ENCODE results near the gene TMEM178B. TPM values are rescaled to one million over a fixed set of nuclear protein-coding genes. Genes with fewer than 3 reads are reported as not detected.

The TMEM178B gene
- polyA plus RNA-seq, 1 donor (not counting 4 experiments of a cell fraction or from before 2014, with no cell fraction given): not detected

DNA sequence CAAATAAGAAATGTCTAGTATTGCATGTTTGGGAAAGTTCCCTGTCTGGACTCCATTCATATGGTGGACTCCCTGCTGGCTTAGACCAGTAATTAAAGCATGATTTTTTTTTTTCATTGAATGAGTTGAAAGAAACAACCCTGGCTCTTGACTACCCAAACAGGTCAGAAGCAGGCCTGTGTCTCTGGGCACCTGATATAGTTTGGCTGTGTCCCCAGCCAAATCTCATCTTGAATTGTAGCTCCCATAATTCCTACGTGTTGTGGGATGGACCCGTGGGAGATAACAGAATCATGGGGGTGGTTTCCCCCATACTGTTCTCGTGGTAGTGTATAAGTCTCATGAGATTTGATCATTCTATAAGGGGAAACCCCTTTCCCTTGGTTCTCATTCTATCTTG is 206.2 kb downstream of the TMEM178B start:
- H3K4me2 ChIP-seq (ENCODE audit: control insufficient read depth, extremely low read depth, insufficient read depth, low read depth, low read length): no peak overlapping the region
- no peak overlapping the region for H2AFZ ChIP-seq (ENCODE audit: control insufficient read depth, low read length)
- no peaks in the 10 kb centered on the region for H4K20me1 ChIP-seq (ENCODE audit: control insufficient read depth, extremely low read depth, insufficient read depth, low read length)
- no peak for FAIRE-seq
- no peaks in the 10 kb centered on the region for H3K4me1 ChIP-seq (ENCODE audit: control insufficient read depth, extremely low read depth, insufficient read depth, low read length)
- H3K9ac ChIP-seq (ENCODE audit: control insufficient read depth, extremely low read depth, insufficient read depth, low read length): no peak overlapping the region
- H3K27ac ChIP-seq (ENCODE audit: control insufficient read depth, insufficient read depth, low read length): no peak overlapping the region
- H3K79me2 ChIP-seq (ENCODE audit: control insufficient read depth, insufficient read depth, low read length): no peaks in the 10 kb centered on the region
- no peak overlapping the region for H3K4me3 ChIP-seq (ENCODE audit: control insufficient read depth in 2 of 3, extremely low read depth in 1 of 3, insufficient read depth in 2 of 3, low read depth in 1 of 3, low read length in 3 of 3)
- TF ChIP-seq, protein P1, sequence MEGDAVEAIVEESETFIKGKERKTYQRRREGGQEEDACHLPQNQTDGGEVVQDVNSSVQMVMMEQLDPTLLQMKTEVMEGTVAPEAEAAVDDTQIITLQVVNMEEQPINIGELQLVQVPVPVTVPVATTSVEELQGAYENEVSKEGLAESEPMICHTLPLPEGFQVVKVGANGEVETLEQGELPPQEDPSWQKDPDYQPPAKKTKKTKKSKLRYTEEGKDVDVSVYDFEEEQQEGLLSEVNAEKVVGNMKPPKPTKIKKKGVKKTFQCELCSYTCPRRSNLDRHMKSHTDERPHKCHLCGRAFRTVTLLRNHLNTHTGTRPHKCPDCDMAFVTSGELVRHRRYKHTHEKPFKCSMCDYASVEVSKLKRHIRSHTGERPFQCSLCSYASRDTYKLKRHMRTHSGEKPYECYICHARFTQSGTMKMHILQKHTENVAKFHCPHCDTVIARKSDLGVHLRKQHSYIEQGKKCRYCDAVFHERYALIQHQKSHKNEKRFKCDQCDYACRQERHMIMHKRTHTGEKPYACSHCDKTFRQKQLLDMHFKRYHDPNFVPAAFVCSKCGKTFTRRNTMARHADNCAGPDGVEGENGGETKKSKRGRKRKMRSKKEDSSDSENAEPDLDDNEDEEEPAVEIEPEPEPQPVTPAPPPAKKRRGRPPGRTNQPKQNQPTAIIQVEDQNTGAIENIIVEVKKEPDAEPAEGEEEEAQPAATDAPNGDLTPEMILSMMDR (optimal IDR thresholded peaks at IDR 0.05 in 1 of 3, IDR thresholded peaks at IDR 0.05 in 1 of 3, conservative IDR thresholded peaks at IDR 0.05 in 1 of 3; ENCODE audit: extremely low read depth in 1 of 3, insufficient read depth in 2 of 3, low read length in 3 of 3): no peak
- TF ChIP-seq EZH2 (IDR thresholded peaks at IDR 0.05; ENCODE audit: low read length): no peak
- no peaks in the 10 kb centered on the region for H3K36me3 ChIP-seq (ENCODE audit: control insufficient read depth in 2 of 2, extremely low read depth in 1 of 2, insufficient read depth in 2 of 2, low read length in 2 of 2)
- H3K9me3 ChIP-seq (ENCODE audit: control insufficient read depth, low read depth, low read length): no peaks in the 10 kb centered on the region
- no peaks in the 10 kb centered on the region for H3K9me1 ChIP-seq (ENCODE audit: control insufficient read depth, extremely low read depth, insufficient read depth, low read length)
- H3K27me3 ChIP-seq (ENCODE audit: control insufficient read depth, extremely low read depth, insufficient read depth, low read length): no peaks in the 10 kb centered on the region
- no peak for DNase-seq (ENCODE audit: low read depth, low spot score)
- dilution Hi-C loops (cut with MboI; ENCODE audit: extremely low pct_ligation_motif_present, low sequenced_read_pairs): no loop called here

GRCh38 chr7:141281311-141281710 is 207.4 kb downstream of the TMEM178B start:
- Histone ChIP-seq H3K9ac (ENCODE audit: control insufficient read depth, extremely low read depth, insufficient read depth, low read length) (no peak overlapping the region), H3K79me2 (ENCODE audit: control insufficient read depth, insufficient read depth, low read length) (no peaks in the 10 kb centered on the region), H3K9me1 (ENCODE audit: control insufficient read depth, extremely low read depth, insufficient read depth, low read length) (no peaks in the 10 kb centered on the region), H3K36me3 (ENCODE audit: control insufficient read depth in 2 of 2, extremely low read depth in 1 of 2, insufficient read depth in 2 of 2, low read length in 2 of 2) (no peaks in the 10 kb centered on the region), H3K27me3 (ENCODE audit: control insufficient read depth, extremely low read depth, insufficient read depth, low read length) (no peaks in the 10 kb centered on the region), H3K4me2 (ENCODE audit: control insufficient read depth, extremely low read depth, insufficient read depth, low read depth, low read length) (no peak overlapping the region), H3K4me1 (ENCODE audit: control insufficient read depth, extremely low read depth, insufficient read depth, low read length) (no peaks in the 10 kb centered on the region), H3K9me3 (ENCODE audit: control insufficient read depth, low read depth, low read length) (no peaks in the 10 kb centered on the region), H2AFZ (ENCODE audit: control insufficient read depth, low read length) (no peak overlapping the region), H3K4me3 (ENCODE audit: control insufficient read depth in 2 of 3, extremely low read depth in 1 of 3, insufficient read depth in 2 of 3, low read depth in 1 of 3, low read length in 3 of 3) (no peak overlapping the region), H3K27ac (ENCODE audit: control insufficient read depth, insufficient read depth, low read length) (no peak overlapping the region), H4K20me1 (ENCODE audit: control insufficient read depth, extremely low read depth, insufficient read depth, low read length) (no peaks in the 10 kb centered on the region)
- DNase-seq (ENCODE audit: low read depth, low spot score): no peak
- TF ChIP-seq, protein P1 (optimal IDR thresholded peaks at IDR 0.05 in 1 of 3, IDR thresholded peaks at IDR 0.05 in 1 of 3, conservative IDR thresholded peaks at IDR 0.05 in 1 of 3; ENCODE audit: extremely low read depth in 1 of 3, insufficient read depth in 2 of 3, low read length in 3 of 3): no peak
- TF ChIP-seq EZH2 (IDR thresholded peaks at IDR 0.05; ENCODE audit: low read length): no peak
- dilution Hi-C loops (cut with MboI; ENCODE audit: extremely low pct_ligation_motif_present, low sequenced_read_pairs): no loop called here
- FAIRE-seq: no peak
